GM21390 (cell line): Measurements from ENCODE around the gene SCD5.
A peak's percentile ranks its signal among the peaks of the same experiment; 100 is the strongest.

Experiments used
- ATAC-seq: cut with Tn5 transposase; IDR thresholded peaks from one replicate; pipeline ENCODE4 v1.9.1; 2021; ENCODE audit not compliant: unreplicated experiment

SCD5 gene

GRCh38 chr4:82797405-82798111 is 1.0 kb downstream of the SCD5 start:
- ATAC-seq = no peak

- ATAC-seq = no peak
These were observed 1.6 kb downstream of the SCD5 start for GRCh38 chr4:82797040-82797404.

- ATAC-seq = no peak
These were observed 5.5 kb downstream of the SCD5 start for GRCh38 chr4:82792912-82793649.

GRCh38 chr4:82791179-82791578 is 7.4 kb downstream of the SCD5 start:
- no peak for ATAC-seq

GRCh38 chr4:82790060-82790660 is 8.4 kb downstream of the SCD5 start:
- no peak for ATAC-seq

GRCh38 chr4:82789025-82789776 is 9.4 kb downstream of the SCD5 start:
- ATAC-seq = no peak

GRCh38 chr4:82787342-82787741 is 11.3 kb downstream of the SCD5 start:
- no peak for ATAC-seq

GRCh38 chr4:82786828-82787227 is 11.8 kb downstream of the SCD5 start:
- ATAC-seq = no peak

- no peak for ATAC-seq
These were observed 12.8 kb downstream of the SCD5 start for GRCh38 chr4:82785611-82786400.

GRCh38 chr4:82784681-82785610 is 13.7 kb downstream of the SCD5 start:
- no peak for ATAC-seq

GRCh38 chr4:82782626-82783345 is 15.8 kb downstream of the SCD5 start:
- ATAC-seq = no peak

GRCh38 chr4:82780752-82781231 is 17.8 kb downstream of the SCD5 start:
- peak; percentile 83 for ATAC-seq

GRCh38 chr4:82780170-82780751 is 18.3 kb downstream of the SCD5 start:
- no peak for ATAC-seq

- ATAC-seq = no peak
These were observed 19.6 kb downstream of the SCD5 start for GRCh38 chr4:82779032-82779431.

GRCh38 chr4:82777857-82778525 is 20.6 kb downstream of the SCD5 start:
- ATAC-seq = no peak

- ATAC-seq = no peak
These were observed 21.6 kb downstream of the SCD5 start for GRCh38 chr4:82776925-82777542.

- ATAC-seq = no peak
These were observed 23.4 kb downstream of the SCD5 start for GRCh38 chr4:82775243-82775642.
